ENCODE results near the gene REV1. TPM values are rescaled to one million over a fixed set of nuclear protein-coding genes. Genes with fewer than 3 reads are reported as not detected.

Gene REV1
- total RNA-seq, 6 experiments from 2014 or later = 12.6 to 21.6 (median 13.6) TPM

DNA sequence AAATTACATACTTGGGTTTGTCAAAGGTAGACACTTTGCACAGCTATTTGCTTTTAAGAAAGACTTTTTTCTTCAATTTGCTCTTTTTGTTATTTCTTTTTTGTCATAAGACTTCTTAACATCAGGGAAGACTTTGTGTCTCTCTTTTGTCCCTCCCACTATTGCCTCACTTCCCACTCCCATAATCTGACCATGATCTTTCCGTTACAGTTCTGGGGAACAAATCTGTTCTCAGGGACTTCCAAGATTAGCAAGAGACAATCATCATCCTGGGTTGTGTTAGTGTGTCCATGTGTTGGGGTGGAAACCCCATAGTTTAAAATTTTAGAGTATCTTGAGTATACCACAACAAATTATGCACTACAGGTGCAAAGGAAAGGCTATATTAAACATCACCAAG is 75.3 kb downstream of the REV1 start:
- H3K4me3 ChIP-seq = no peak overlapping the region
- no peak for ATAC-seq
- no peak for TF ChIP-seq POLR2A (IDR thresholded peaks at IDR 0.05)
- TF ChIP-seq, protein P1, sequence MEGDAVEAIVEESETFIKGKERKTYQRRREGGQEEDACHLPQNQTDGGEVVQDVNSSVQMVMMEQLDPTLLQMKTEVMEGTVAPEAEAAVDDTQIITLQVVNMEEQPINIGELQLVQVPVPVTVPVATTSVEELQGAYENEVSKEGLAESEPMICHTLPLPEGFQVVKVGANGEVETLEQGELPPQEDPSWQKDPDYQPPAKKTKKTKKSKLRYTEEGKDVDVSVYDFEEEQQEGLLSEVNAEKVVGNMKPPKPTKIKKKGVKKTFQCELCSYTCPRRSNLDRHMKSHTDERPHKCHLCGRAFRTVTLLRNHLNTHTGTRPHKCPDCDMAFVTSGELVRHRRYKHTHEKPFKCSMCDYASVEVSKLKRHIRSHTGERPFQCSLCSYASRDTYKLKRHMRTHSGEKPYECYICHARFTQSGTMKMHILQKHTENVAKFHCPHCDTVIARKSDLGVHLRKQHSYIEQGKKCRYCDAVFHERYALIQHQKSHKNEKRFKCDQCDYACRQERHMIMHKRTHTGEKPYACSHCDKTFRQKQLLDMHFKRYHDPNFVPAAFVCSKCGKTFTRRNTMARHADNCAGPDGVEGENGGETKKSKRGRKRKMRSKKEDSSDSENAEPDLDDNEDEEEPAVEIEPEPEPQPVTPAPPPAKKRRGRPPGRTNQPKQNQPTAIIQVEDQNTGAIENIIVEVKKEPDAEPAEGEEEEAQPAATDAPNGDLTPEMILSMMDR (IDR thresholded peaks at IDR 0.05) = no peak
- H3K27ac ChIP-seq = no peak overlapping the region
- no peaks in the 10 kb centered on the region for H3K4me1 ChIP-seq
- H3K27me3 ChIP-seq = no peaks in the 10 kb centered on the region
- DNase-seq = no peak
- H3K9me3 ChIP-seq = no peaks in the 10 kb centered on the region
- intact Hi-C loops (cut with DNase I) = no loop called here
- peaks cover 0 to 58% (median 14%) of the 10 kb centered on the region in 4 donors for H3K36me3 ChIP-seq
- 75% methylated on average over 1 of the region's 1 CpG for WGBS (ENCODE audit: insufficient coverage, low coverage, low lambda C conversion rate, missing lambda C conversion rate)

DNA sequence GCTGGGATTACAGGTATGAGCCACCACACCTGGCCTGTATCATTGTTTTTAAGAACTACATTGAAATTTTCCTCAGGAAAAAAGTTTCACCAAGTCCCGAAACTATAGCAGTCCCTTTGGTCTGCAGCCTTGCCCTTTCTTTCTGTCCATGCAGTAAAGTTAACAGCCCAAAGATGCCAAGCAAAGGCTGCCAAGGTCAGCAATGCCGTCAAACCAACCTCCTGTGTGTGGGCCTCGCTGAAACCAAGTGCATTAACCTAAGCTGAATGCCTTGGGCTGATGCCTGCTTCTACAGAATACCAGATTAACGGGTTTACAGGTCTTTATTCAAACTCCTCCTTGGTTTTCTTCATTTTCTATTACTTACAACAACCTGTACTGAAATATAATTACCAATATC is 79.5 kb downstream of the REV1 start:
- intact Hi-C loops (cut with DNase I) = no loop called here
- ATAC-seq (no peak), DNase-seq (no peak)
- 93% methylated on average over 4 of the region's 4 CpGs for WGBS (ENCODE audit: insufficient coverage, low coverage, low lambda C conversion rate, missing lambda C conversion rate)
- H3K9me3 ChIP-seq = no peaks in the 10 kb centered on the region
- TF ChIP-seq, protein P1 (IDR thresholded peaks at IDR 0.05) = no peak
- no peaks in the 10 kb centered on the region for H3K27me3 ChIP-seq
- H3K36me3 ChIP-seq = peaks cover 0 to 47% (median 11%) of the 10 kb centered on the region in 4 donors
- no peaks in the 10 kb centered on the region for H3K4me1 ChIP-seq
- H3K27ac ChIP-seq = no peak overlapping the region
- no peak overlapping the region for H3K4me3 ChIP-seq

GRCh38 chr2:99406137-99406536 is 83.7 kb downstream of the REV1 start:
- H3K36me3 ChIP-seq = peaks cover 0 to 59% (median 25%) of the 10 kb centered on the region in 4 donors
- no peak for ATAC-seq

GRCh38 chr2:99404797-99405669 is 84.8 kb downstream of the REV1 start:
- WGBS (ENCODE audit: insufficient coverage, low coverage, low lambda C conversion rate, missing lambda C conversion rate) = 65% methylated on average over 5 of the region's 5 CpGs
- no peaks in the 10 kb centered on the region for H3K27me3 ChIP-seq
- no peak overlapping the region for H3K4me3 ChIP-seq
- ATAC-seq (peak in 1 of 4 donors; percentile 11), DNase-seq (no peak)
- H3K9me3 ChIP-seq = no peaks in the 10 kb centered on the region
- H3K4me1 ChIP-seq = peaks cover 0 to 8% (median 0%) of the 10 kb centered on the region in 4 donors
- intact Hi-C loops (cut with DNase I) = no loop called here
- no peak overlapping the region for H3K27ac ChIP-seq
- H3K36me3 ChIP-seq = peaks cover 0 to 61% (median 20%) of the 10 kb centered on the region in 4 donors
- TF ChIP-seq POLR2A (IDR thresholded peaks at IDR 0.05) = no peak
- TF ChIP-seq, protein P1 (IDR thresholded peaks at IDR 0.05) = no peak

More at GRCh38 chr2:99406137-99406536, 83.7 kb downstream of the REV1 start:
- H3K27ac ChIP-seq = no peak overlapping the region
- no peaks in the 10 kb centered on the region for H3K27me3 ChIP-seq
- intact Hi-C loops (cut with DNase I) = no loop called here
- no peak overlapping the region for H3K4me3 ChIP-seq
- no peak for DNase-seq
- H3K9me3 ChIP-seq = no peaks in the 10 kb centered on the region
- peaks cover 0 to 8% (median 0%) of the 10 kb centered on the region in 4 donors for H3K4me1 ChIP-seq
- TF ChIP-seq, protein P1 (IDR thresholded peaks at IDR 0.05) = no peak
- no peak for TF ChIP-seq POLR2A (IDR thresholded peaks at IDR 0.05)
- WGBS (ENCODE audit: insufficient coverage, low coverage, low lambda C conversion rate, missing lambda C conversion rate) = 94% methylated on average over 6 of the region's 6 CpGs
